Activated CD4-positive, alpha-beta T cell treated with anti-CD3 and anti-CD28 coated beads for 4 hours (primary cell): ENCODE data around the gene TUBGCP6.

Experiments
- DNase-seq, 2 donors: peaks; one replicate each; pipeline ENCODE4 v3.0.0-alpha.2; 2020

TUBGCP6 gene

DNA sequence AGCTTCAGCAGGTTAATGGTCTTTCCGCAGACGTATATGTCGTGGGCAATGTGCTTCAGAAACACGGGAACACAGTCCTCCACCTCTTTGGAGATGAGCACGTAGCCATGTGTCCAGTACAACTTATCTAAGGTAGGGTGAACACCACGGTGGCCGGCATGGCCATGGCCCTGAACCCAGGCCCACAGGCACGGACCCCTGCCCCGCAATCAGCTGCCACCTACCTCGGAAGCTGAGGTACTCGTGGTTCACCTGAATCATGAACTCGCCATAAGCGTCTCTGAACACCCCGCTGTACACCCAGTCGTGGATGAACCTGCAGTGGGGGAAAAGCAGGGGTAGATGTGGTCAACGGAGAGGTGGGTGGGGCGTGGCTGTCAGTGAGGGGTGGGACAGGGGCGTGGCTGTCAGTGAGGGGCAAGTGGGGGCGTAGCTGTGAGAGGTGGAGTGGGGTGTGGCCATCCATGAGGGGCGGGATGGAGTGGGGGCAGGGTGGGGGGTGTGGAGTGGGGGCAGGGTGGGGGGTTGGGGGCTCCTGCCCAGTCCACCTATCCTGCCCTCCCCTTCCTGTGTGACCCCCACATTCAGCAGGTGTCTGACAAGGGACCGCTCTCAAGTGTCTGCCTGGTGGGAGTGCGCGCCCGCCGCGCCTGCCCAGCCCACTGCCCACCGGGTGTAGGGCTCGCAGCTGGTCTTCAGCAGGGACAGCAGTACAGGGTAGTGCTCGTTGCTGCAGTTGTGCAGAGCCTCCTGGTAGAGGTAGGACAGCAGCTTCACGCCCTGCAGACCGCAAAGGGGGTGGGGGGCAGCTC, 18.6 kb downstream of the TUBGCP6 start:
- DNase-seq: no peak

DNA sequence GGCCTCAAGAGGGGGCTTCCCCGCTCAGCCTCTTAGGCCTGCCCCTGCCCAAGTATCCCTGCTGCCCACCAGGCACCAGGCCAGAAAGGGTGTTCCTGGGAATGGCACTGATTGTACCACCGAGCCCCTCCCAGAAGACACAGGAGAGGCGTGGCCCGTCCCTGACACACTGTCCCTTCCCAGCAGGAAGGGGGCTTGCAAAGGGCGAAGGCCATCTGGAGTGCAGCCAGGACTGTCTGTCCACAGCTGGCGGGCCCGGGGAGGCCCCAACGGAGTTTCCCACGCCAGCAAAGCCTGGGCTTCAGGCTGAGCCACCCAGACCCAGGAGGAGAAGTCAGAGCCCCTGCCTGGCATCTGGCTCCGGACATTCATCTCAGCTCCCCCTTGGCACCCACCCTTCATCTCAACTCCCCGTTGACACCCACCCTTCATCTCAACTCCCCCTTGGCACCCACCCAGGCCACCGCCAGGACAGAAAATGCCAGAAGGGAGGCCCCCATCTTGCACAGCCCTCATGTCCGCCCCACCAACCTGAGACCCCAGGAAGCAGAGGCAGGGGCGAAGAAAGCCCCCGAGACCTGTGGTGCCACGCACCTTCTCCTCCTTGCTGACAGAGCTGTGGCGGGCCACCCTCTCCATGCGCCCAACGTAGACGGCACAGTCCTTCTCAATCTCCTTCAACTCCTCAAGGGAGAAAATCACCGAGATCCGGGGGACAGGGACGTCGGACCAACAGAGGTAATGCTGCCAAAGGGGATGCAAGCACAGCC, 19.4 kb downstream of the TUBGCP6 start:
- DNase-seq: no peak

DNA sequence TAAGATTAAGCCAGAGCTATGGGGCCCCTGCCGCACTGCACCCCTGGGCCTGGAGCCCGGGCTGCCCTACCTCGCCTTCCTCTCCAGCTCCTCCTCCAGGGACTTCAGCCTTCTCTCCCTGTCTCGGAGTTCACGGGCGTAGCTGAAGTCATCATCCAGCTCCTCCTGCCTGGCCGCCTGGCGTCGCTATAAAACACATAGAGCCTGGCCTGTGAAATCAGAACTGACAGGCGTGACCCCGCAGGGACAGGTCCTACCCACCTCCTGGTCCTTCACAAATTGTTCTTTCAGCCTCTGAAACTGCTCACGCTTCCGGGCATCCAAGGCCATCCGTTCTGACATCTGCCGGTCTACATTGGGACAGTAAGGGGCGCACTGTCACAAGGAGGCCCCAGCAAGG, 20.8 kb downstream of the TUBGCP6 start:
- DNase-seq: no peak

DNA sequence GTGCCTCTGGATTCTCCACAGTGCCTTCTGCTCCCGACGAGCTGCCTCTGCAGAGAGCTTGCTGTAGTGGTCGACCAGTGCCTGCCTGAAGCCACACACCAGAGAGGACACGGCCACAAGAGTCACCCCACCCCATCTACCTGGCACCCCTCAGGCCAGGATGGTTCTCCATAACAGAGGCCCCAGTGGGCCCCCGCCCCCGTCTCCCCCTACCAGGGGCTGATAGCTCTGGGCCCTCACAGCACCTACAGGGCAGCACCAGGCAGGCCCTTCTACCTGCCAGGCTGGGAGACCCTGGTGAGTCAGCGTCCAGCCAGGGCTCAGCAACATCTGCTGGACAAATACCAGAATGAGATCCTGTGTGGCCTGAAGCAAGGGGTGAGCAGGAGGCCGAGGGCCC, 22.3 kb downstream of the TUBGCP6 start:
- DNase-seq: no peak

DNA sequence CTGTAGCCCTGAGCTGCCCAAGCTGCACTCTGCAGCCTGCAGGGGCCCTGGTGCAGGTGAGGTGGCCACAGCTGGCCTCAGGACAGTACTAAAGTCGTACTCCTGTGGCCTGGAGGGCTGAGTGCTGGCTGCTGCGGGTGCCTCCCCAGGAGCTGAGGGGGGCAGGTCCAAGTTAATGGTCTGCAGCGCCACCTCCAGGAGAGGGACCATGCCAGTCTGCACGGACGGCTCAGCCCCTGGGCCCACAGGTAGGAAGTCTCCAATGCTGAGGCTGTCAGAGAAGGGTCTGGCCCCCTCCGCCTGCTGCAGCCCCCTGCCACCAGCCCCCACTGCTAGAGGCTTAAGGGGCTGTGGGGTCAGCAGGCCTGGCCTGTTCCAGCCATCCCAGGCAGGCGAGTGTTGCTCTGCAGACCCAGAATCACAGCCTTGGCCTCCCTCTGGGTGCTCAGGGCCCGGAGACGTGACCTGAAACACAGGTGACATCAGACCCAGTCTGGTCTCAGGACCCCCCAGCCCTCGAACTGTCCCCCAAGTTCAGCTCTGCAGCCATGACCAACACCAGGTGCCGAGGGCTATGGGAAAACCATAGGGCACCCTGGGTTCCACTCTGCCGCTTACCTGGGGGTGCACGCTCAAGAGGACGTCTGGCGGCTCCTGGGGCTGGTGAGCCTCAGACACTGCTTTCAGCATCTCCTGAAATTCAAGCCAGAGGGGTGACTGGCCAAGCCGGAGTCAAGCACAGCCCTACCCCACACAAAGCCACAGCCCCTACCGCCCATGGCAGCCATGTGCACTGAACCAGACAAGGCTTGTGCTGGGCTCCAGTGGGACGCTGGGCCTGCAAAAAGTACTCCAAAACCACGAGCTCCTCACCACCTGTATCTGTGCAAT, 23.2 kb downstream of the TUBGCP6 start:
- no peak for DNase-seq

DNA sequence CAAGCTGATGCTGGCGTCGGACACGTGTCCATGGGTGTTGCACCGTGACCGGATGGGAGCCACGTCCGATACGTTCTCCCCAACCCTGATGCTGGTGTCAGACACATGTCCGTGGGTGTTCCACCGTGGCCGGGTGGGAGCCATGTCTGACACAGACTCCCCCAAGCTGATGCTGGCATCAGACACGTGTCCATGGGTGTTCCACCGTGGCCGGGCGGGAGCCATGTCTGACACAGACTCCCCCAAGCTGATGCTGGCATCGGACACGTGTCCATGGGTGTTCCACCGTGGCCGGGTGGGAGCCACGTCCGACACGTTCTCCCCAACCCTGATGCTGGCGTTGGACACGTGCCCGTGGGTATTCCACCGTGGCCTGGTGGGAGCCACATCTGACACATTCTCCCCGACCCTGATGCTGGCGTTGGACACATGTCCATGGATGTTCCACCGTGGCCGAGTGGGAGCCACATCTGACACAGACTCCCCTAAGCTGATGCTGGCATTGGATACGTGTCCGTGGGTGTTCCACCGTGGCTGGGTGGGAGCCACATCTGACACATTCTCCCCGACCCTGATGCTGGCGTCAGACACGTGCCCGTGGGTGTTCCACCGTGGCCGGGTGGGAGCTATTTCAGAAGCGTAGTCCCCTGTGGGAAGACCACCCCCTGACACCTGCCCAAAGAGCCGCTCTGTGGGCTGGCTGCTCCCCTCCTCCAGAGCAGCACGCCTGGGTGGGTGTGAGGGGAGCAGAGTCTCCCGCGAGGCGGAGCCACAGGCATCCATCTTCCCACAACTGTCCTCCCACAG, 24.0 kb downstream of the TUBGCP6 start:
- DNase-seq: no peak

DNA sequence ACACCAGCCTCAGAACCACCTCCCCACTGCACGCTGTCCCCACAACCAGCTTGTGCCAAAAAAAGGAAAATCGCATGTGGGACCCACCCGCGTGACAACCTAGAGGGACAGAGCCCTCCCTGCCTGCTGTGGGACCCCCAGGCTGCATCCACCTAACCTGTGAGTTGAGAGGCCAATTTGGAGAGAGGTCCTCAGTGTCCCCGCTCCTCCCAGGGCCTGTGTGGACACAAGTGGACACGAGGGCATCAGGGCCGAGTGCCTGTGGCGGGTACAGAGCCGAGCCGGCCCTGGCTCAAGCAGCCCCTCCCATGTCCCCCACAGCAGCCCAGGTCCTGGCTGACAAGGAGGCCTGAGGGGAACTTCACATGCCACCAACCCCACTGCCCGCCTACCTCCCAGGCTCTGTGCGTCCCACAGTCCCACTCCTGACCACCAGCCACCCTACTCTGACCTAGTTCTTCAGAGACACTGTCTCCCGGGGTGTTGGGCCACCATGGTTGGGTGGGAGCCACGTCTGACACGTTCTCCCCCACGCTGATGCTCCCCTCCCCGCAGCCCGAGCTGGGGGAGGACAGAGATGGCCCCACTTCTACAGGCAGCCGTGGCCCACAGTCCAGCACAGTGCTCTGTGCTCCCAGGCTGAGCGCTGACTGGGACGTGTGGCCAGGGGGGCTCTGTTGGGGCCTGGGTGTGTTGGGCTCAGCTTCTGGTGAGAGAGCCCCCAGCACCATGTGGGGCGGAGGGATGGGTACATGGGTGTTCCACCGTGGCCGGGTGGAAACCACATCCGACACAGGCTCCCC, 24.8 kb downstream of the TUBGCP6 start:
- no peak for DNase-seq

DNA sequence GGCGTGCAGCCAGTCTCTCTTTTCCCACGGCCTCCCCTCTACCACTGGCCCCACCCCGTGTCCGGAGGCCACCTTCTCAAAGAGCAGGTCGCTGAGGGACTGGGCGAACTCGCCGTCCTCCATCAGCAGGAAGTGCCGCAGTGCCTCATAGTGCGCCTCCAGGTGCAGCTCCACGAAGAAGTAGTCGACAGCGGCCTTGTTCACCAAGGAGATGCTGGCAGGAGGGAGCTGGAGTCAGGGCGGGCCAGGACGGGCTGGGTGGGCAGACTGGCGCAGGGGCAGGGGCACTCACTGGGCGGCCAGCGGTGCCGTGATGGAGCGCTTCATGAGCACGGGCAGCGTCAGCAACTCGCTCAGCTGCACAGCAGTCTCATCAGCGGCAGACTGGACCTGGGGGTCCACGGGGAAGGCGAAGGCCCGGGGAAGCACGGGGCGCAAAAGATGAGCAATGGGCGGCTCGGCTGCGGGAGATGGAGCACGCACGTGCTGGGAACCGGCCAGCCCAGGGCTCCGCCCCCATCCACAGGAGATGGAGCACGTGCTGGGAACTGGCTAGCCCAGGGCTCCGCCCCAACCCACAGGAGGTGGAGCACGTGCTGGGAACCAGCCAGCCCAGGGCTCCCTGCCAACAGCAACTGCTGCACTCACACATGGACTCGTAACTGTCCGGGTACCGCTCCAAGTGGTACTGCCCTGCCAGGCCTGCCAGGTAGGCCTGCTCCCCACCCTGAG, 25.7 kb downstream of the TUBGCP6 start:
- DNase-seq: no peak

DNA sequence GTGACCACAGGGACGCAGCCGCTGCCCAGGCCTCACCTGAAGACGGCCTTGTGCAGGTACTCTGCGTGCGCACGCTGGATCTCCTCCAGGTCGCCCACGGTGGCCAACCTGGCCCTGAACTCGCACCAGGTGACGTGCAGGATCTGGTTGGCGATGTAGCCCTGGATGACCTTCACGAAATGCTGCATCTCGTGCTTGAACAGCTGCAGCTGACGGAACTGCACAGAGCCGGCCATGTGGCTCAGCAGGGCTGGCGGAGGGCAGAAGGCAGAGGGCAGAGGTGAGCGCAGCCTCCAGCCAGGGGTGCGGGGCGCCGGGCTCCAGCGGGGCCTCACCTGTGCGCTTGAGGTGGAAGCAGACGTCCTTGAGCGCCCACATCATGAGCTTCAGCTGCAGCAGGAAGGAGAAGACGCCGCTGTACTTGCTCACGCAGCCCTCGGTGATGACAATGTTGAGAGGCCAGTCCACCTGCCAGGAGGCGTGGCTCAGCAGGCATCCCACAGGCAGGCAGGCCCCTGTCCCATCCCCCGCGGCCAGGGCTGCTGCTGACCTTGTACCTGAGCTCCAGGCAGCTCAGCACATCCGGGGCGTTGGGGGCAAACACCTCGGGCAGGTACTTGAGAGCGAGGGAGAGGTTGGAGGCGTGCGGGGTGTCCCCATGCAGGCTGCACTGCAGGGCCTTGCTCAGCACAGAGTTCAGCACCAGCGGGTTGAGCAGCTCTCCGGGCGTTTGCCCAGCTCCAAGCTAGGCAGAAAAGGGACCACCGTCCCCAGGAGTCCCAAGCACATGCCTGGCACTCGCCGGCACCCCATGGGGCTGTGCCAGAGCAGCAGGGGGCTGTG, 26.4 kb downstream of the TUBGCP6 start:
- no peak for DNase-seq

DNA sequence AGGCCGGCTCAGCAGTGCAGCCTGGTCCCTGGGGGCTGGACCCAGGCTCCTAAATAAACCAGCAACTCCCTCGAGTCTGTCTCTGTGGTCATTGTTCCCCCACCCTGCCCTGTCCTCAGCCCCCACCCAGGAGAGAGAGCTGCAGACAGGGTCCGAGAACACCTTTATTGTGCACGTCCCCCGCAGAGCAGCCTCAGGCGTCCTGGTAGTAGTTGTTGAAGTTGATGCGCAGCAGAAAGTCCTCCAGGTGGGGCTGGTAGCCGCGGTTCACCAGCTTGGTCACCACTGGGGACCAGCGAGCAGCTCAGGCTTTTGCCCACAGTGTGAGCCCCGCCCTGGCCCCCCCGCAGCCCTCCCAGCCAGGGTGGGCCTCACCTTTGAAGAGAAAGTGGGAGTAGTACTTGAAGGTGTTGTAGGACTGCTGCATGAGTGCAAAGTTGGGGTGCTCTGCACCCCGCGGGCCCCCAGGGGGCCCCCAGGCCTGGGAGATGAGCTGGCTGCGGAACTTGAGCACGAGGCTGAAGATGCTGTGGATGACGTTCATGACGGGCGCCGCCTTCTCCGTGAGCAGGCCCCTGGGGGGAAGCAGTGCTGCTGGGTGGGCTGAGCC, 27.2 kb downstream of the TUBGCP6 start:
- no peak for DNase-seq

DNA sequence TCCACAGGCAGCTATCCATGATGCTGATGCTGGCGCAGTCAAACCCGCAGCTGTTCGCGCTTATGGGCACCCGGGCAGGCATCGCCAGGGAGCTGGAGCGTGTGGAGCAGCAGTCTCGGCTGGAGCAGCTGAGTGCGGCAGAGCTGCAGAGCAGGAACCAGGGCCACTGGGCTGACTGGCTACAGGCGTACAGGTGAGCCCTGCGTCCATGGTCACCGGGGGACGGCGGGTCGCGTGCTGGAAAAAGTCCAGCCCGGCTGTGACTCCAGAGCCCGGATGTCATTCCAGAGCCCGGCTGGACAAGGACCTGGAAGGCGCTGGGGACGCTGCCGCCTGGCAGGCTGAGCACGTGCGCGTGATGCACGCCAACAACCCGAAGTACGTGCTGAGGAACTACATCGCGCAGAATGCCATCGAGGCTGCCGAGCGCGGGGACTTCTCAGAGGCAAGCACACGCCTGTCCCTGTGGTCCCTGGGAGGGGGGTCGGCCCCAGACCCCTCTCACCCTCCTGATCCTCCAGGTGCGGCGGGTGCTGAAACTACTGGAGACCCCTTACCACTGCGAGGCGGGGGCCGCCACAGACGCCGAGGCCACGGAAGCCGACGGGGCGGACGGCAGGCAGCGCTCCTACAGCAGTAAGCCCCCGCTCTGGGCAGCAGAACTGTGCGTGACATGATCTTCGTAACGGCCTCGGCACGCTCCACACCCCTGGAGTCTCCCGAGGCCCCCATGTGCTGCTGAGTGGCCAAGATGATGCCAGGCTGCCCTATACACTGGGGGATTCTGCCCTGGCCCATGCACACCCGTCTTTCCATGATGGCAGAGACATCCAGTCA, 27.9 kb downstream of the TUBGCP6 start:
- DNase-seq: no peak

DNA sequence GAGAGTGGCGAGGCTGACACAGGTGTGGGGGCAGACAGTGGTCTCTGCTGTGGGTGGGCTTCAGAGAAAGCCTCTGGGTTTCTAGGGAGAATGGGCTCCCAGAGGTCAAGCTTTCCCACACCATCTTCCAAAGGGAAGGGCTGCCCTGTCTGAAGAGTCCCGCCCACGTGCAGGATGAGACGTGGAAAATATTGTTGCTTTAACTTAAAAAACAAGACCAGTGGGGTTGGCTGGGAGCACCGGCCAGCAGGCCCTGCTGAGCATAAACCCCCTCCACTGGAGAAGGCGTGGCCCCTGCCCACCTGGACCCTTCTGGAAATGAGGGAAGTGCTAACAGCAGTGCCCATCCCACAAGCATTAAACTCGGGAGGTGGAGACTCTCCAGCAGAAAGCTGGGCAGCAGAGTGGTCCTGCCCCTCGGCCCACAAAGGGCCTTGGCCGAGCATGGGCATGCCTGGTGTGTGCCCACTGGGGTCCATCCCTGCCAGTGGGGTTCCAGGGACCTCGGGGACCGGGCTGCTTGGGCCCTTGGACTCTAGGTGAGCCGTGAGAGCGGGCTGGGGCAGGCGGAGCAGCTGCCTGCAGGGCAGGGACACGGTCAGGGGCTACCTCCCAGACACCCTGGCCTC, 28.7 kb downstream of the TUBGCP6 start:
- DNase-seq: no peak

DNA sequence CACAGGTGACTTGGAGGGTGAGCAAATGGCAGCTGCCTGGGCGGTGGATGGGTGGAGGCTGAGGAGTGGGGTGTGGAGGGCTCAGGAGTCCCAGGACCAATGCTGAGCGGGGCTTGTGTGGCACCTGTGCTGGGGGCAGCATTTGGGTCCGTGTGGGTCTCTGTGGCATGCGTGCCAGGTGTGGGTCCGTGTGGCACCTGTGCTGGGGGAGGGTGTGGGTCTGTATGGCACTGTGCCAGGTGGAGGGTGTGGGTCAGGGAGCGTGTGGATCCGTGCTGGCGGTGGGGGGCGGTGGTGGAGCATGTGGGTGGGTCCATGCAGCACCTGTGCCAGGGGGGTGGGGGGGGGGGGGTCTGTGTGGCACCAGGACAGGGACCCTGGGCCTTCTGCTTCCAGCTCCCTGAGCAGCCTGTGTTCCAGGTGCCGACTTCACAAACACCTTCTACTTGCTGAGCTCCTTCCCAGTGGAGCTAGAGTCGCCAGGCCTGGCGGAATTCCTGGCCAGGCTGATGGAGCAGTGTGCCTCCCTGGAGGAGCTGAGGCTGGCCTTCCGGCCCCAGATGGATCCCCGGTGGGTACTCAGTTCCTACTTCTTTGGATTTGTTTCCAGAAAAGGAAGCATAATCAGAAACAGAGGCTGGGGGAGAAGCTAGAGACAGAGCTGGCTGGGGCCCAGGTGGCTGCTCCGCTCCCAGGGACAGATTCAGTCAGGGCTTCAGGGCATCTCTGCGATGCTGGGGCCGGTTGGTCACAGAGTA, 29.3 kb downstream of the TUBGCP6 start:
- DNase-seq: no peak

DNA sequence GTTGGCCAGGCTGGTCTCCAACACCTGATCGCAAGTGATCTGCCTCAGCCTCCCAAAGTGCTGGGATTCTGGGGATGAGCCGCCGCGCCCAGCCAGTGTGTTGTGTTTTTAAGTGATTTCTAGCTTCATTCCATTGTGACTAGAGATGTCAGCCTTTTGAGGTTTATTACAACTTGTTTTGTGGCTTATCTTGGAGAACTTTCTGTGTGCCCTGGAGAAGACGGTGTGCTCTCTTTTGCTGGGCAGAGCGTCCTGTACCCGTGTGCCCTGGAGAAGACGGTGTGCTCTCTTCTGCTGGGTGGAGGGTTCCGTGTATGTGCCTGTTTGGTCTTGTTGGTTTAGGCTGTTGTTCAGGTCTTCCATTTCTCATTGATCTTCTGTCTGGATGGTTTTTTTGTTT, 31.6 kb downstream of the TUBGCP6 start:
- no peak for DNase-seq

DNA sequence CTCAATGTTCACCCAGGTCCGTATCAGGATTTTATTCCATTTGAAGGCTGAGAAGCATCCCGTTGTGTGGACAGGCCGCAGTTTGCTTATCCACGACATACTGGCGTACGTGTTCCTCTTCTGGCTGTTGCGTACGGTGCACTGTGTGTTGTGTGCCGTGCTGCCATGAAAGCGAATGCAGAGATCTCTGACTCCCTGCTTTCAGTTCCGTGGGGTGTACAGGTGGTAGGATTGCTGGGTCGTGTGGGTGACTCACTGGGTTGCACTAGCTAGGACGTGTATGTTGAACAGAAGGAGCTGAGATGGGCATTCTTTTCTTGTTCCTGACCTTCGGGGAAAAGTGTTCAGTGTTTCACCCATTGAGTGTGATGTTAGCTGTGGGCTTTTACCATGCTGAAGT, 33.7 kb downstream of the TUBGCP6 start:
- DNase-seq: no peak

DNA sequence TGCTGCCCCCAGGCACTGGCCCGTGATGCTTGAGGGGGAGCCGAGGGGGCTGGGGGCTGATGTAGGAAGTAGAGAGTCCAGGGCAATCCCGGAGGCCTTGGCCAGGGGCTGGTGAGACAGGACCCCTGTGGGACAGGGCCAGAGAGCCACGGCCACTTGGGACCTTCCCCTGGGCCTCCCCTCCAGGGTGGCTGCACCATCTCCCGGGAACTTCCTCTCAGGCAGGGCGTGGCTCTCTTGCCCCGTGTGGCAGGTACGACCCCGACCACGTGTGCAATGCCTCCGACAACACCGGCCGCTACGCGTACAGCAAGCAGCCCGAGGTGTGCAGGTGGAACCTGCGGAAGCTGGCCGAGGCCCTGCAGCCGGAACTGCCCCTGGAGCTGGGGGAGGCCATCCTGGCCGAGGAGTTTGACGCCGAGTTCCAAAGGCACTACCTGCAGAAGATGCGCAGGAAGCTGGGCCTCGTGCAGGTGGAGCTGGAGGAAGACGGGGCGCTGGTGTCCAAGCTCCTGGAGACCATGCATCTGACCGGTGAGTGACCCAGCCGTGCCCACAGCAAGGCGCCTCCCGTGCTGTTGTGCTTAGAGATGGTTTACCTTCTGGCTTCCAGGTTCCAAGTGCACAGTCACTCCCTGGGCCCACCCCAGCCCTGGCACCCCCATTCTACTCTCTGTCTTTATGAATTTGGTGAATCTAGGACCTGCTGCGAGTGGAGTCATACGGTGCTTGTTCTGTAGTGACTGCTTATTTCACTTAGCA, 34.3 kb downstream of the TUBGCP6 start:
- DNase-seq: no peak
